ENCODE measurements around the gene LAMC2.

Gene LAMC2

DNA sequence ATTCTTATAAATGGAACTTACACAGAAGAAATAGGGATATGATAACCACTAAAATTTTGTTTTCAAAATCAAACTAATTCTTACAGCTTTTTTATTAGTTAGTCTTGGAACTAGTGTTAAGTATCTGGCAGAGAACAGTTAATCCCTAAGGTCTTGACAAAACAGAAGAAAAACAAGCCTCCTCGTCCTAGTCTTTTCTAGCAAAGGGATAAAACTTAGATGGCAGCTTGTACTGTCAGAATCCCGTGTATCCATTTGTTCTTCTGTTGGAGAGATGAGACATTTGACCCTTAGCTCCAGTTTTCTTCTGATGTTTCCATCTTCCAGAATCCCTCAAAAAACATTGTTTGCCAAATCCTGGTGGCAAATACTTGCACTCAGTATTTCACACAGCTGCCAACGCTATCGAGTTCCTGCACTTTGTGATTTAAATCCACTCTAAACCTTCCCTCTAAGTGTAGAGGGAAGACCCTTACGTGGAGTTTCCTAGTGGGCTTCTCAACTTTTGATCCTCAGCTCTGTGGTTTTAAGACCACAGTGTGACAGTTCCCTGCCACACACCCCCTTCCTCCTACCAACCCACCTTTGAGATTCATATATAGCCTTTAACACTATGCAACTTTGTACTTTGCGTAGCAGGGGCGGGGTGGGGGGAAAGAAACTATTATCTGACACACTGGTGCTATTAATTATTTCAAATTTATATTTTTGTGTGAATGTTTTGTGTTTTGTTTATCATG, 42.3 kb upstream of the LAMC2 start:
- TF ChIP-seq EGR1 (IDR thresholded peaks at IDR 0.05) (no peak), CEBPB (IDR thresholded peaks at IDR 0.05) (no peak), ZBTB7A (IDR thresholded peaks at IDR 0.05; ENCODE audit: low read depth) (no peak), TEAD4 (IDR thresholded peaks at IDR 0.05) (no peak), EP300 (IDR thresholded peaks at IDR 0.05; ENCODE audit: borderline replicate concordance) (no peak), YY1 (IDR thresholded peaks at IDR 0.05; ENCODE audit: low read depth) (no peak), REST (IDR thresholded peaks at IDR 0.05; ENCODE audit: low read depth) (no peak), USF1 (IDR thresholded peaks at IDR 0.05) (no peak), CREB1 (IDR thresholded peaks at IDR 0.05; ENCODE audit: low read depth) (no peak), NFIC (IDR thresholded peaks at IDR 0.05) (no peak), RAD21 (IDR thresholded peaks at IDR 0.05; ENCODE audit: low read depth) (no peak), TCF12 (IDR thresholded peaks at IDR 0.05; ENCODE audit: low read depth) (no peak), FOXM1 (IDR thresholded peaks at IDR 0.05; ENCODE audit: borderline replicate concordance, low read depth) (no peak), TAF1 (IDR thresholded peaks at IDR 0.05; ENCODE audit: low read depth) (no peak), MAX (IDR thresholded peaks at IDR 0.05) (no peak)

DNA sequence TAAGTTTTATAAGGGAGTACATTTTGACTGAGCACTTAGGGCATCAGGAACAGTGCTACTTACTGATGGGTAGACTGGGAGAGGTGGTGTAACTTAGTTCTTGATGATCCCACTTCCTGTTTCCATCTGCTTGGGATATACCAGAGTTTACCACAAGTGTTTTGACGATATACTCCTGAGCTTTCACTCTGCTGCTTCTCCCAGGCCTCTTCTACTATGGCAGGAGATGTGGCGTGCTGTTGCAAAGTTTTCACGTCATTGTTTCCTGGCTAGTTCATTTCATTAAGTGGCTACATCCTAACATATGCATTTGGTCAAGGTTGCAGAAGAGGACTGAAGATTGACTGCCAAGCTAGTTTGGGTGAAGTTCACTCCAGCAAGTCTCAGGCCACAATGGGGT, 41.3 kb upstream of the LAMC2 start:
- TF ChIP-seq USF1 (IDR thresholded peaks at IDR 0.05) (no peak), YY1 (IDR thresholded peaks at IDR 0.05; ENCODE audit: low read depth) (no peak), CEBPB (IDR thresholded peaks at IDR 0.05) (no peak), TAF1 (IDR thresholded peaks at IDR 0.05; ENCODE audit: low read depth) (no peak), TCF12 (IDR thresholded peaks at IDR 0.05; ENCODE audit: low read depth) (no peak), EP300 (IDR thresholded peaks at IDR 0.05; ENCODE audit: borderline replicate concordance) (no peak), EGR1 (IDR thresholded peaks at IDR 0.05) (no peak), MAX (IDR thresholded peaks at IDR 0.05) (no peak)

DNA sequence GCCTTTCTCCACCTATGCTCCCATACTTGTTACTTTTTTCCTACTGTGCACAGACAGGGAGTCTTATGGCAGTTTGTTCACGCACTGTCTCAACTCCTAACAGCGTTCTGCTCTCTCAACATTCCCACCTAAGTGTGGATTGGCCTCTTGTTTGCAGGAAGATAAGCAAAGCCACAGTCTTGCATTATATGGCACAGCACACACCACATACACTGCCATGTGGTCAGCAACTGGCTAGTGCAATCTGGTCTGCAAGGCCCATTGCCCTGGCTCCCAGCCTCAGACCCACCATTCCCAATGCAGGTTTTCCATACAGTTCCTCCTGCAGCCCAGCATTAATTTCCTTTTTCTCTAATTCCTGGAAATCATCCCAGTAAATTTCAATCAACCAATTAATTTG, 38.3 kb upstream of the LAMC2 start:
- TF ChIP-seq EP300 (IDR thresholded peaks at IDR 0.05; ENCODE audit: borderline replicate concordance) = no peak
- TF ChIP-seq TCF12 (IDR thresholded peaks at IDR 0.05; ENCODE audit: low read depth) = no peak
- TF ChIP-seq NFIC (IDR thresholded peaks at IDR 0.05) = no peak
- TF ChIP-seq TAF1 (IDR thresholded peaks at IDR 0.05; ENCODE audit: low read depth) = no peak

- TF ChIP-seq TCF12 (IDR thresholded peaks at IDR 0.05; ENCODE audit: low read depth) (no peak), TEAD4 (IDR thresholded peaks at IDR 0.05) (no peak), USF1 (IDR thresholded peaks at IDR 0.05) (no peak), CREB1 (IDR thresholded peaks at IDR 0.05; ENCODE audit: low read depth) (no peak), REST (IDR thresholded peaks at IDR 0.05; ENCODE audit: low read depth) (no peak), TAF1 (IDR thresholded peaks at IDR 0.05; ENCODE audit: low read depth) (no peak), CEBPB (IDR thresholded peaks at IDR 0.05) (no peak)
These were observed 37.5 kb upstream of the LAMC2 start for GRCh38 chr1:183148599-183148998.

DNA sequence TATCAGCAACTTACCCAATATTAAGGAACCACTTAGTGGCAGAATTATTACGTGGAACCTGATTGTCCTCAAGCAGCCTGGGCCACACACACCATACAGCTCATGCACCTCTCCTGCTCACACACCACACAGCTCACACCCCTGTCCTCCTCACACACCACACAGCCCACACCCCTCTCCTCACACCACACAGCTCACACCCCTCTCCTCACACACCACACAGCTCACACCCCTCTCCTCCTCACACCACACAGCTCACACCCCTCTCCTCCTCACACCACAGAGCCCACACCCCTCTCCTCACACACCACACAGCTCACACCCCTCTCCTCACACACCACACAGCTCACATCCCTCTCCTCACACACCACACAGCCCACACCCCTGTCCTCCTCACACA, 36.8 kb upstream of the LAMC2 start:
- no peak for TF ChIP-seq FOXM1 (IDR thresholded peaks at IDR 0.05; ENCODE audit: borderline replicate concordance, low read depth)
- TF ChIP-seq YY1 (IDR thresholded peaks at IDR 0.05; ENCODE audit: low read depth) = no peak

DNA sequence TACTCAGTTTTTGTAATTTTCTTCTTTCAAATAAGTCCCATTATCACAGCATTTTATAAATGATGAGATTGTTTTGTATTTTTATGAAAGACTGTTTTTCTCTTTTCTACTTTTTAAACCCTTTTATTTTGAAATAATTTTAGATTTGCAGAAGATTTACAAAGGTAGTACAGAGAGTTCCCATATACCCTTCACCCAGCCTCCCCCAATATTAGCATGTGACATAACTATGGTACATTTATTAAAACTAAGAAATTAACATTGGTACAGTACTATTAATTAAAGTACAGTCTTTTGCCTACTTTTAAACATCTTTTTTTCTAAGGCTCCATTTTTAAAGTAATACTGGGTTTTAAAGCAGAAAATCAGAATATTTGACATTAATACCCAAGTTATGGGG, 35.6 kb upstream of the LAMC2 start:
- TF ChIP-seq TCF12 (IDR thresholded peaks at IDR 0.05; ENCODE audit: low read depth) = no peak
- no peak for TF ChIP-seq CREB1 (IDR thresholded peaks at IDR 0.05; ENCODE audit: low read depth)
- no peak for TF ChIP-seq CEBPB (IDR thresholded peaks at IDR 0.05)
- TF ChIP-seq RAD21 (IDR thresholded peaks at IDR 0.05; ENCODE audit: low read depth) = no peak
- TF ChIP-seq EP300 (IDR thresholded peaks at IDR 0.05; ENCODE audit: borderline replicate concordance) = no peak
- TF ChIP-seq MAX (IDR thresholded peaks at IDR 0.05) = no peak
- no peak for TF ChIP-seq YY1 (IDR thresholded peaks at IDR 0.05; ENCODE audit: low read depth)
- no peak for TF ChIP-seq EGR1 (IDR thresholded peaks at IDR 0.05)
- no peak for TF ChIP-seq REST (IDR thresholded peaks at IDR 0.05; ENCODE audit: low read depth)
